ENCODE measurements around the gene MAP4K4.
"Not testable (repeated sequence)": the region's sequence is repeated elsewhere in the genome, so short reads cannot be mapped to it uniquely, and the experiment has no call there.

MAP4K4 gene

GRCh38 chr2:101769726-101770125 is 72.2 kb downstream of the MAP4K4 start:
- not testable (repeated sequence) for DNase-seq

DNA sequence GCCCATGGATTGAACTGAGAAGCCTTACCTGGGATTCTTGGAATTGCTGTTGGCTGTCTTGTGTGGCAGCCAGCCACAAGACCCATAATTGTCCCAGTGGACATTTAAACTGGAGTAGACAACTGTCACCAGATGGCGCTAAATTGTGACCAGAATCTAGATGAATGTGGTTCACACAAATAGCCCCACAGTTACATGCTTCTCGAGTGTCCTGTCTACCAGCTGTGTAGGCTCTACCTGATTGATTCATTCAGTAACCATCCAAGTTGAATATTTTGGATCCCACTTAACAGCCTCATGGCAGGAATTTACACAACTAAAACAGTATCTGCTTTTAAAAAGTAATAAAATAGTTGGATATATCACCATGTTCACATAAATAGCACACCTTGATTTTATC is 73.2 kb downstream of the MAP4K4 start:
- peak; percentile 39 to 74 for DNase-seq

DNA sequence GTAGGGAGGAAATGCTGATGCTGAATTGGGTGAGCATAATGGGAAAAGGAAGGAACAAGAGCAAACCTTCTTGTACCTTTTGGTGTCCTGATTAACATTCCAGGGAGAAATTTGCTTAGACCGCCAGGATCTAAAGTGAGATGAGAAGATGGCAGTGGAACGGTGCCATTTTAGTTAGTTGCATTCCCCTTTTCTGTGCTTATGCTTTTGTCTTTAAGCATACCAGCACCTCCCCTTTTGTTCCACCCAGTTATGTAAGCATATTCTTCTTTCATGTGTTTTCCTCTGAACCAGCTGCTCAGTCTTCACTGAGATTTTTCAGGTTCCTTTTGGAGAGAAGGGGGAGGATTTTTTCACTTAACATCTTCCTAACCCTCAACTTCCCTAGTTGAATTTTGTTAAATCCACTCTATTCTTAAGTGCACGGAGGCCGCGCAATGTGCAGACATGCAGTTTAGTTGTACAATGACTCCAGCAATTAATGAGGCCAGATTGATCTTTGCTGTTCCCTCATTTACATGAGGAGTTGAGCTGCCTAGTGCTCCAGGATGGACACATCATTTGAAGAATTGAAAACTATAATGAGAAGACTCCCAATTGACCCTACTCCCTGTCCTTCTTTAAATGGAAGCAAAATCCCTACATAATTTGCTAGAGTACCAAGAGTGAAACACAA is 73.9 kb downstream of the MAP4K4 start:
- no peak for DNase-seq

GRCh38 chr2:101771910-101772321 is 74.4 kb downstream of the MAP4K4 start:
- DNase-seq, result no peak

DNA sequence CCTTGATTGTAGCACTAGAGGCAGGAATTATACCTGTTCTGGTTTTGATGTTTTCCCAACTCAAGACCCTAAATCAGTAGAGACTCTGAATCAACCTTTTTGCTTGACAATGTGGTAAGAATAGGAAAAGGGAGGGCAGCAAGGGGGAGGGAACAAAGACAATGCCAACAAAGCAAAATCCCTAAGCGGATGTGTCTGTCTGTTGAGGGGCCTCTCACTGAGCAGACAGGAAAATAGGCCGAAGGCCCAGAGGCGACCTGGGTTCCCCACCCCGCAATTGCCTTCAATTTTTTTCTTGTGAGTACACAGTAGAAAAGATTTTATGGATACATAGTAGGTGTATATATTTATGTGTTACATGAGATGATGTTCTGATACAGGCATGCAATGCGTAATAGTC is 75.6 kb downstream of the MAP4K4 start:
- no peak for DNase-seq

DNA sequence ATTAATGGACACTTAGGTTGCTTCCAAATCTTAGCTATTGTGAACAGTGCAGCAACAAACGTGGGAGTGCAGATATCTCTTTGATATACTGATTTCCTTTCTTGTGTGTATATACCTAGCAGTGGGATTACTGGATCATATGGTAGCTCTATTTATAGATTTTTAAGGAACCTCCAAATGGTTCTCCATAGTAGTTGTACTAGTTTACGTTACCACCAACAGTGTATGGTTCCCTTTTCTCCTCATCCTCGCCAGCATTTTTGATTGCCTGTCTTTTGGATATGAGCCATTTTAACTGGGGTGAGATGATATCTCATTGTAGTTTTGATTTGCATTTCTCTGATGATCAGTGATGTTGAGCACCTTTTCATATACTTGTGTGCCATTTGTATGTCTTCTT is 76.5 kb downstream of the MAP4K4 start:
- DNase-seq, result peak in 1 of 2 donors; percentile 28

DNA sequence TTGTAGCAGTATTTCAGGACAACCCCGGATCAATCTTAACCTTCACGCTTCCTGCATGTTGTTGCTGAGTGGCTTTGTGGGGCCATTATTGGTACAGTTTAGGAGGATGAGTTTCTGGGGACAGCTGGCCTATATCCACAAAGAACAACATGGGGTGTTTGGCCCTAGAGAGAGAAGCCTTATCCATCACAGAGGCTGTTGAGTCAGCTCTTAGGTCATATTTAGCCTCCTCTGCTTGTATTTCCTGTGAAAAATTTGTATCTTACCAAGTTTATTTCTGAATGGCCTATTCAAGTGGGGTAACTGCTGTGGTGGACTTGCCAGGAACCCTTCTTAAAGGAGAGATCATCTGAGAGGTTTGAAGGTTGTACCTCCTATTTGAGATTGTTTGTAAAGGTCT is 77.6 kb downstream of the MAP4K4 start:
- no peak for DNase-seq

- DNase-seq, result no peak
Observed at GRCh38 chr2:101775636-101776035, 78.1 kb downstream of the MAP4K4 start.

DNA sequence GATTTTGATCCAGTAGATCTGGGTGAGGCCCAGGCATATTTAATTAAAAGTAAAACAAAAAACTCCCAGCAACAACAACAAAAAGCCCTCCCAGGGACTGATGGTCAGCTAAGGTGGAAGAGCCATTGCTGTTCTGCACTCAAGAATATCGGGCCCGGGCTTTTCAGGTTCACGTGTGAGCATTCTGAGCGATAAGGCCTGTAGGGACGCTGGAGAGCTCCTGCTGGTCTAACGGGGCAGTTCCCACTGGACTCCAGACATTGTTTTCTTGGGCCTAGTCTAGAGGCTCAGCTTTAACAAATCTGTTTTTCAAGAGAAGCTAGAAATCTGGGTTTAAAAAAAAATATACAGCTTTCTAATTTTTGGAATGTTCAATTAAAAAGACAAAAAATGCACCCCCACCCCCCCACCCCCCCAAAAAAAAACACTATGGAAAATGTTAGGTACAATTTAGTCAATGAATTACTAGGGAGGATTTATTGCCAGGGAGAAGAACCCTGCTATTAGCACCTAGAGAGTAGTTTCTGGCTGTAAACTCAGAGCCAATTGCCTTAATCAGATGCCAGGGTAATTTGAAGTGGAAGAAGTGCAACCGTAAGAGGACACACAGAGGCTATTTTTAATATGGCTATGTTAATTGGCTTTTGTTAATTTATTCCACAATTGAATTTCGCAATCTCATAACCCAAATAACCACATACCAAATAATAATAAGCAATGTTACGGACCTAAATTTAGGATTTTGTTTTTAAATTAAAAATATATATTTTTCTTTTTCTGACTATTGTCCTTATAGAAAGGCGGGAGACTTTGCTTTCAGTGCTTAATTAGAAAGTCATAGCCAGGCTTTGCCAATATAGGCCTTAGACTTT is 78.9 kb downstream of the MAP4K4 start:
- DNase-seq, result no peak

- DNase-seq, result no peak
Observed at GRCh38 chr2:101777337-101777736, 79.8 kb downstream of the MAP4K4 start.

- no peak for DNase-seq
Observed at GRCh38 chr2:101778102-101778501, 80.6 kb downstream of the MAP4K4 start.

DNA sequence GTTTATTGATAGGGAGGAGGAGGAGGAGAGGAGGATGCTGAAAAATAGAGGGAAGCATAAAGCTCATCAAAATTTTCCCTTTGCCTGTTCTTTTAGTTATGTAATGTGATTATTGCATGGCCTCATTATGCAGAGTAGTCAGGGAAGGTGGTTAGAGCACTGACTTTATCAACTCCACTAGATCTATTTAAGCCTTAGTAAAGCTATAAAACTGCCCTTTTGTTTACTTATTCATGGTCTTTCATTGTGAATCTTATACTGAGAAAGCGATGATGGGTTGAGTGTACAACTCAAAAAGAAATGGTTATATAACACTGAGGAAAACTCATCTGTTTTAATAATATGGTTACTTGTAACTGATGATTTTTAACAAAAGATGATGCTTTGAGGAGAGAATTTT is 81.7 kb downstream of the MAP4K4 start:
- no peak for DNase-seq

- DNase-seq, result no peak
Observed at GRCh38 chr2:101779656-101780055, 82.1 kb downstream of the MAP4K4 start.

- peak; percentile 44 to 47 for DNase-seq
Observed at GRCh38 chr2:101781326-101781725, 83.8 kb downstream of the MAP4K4 start.

DNA sequence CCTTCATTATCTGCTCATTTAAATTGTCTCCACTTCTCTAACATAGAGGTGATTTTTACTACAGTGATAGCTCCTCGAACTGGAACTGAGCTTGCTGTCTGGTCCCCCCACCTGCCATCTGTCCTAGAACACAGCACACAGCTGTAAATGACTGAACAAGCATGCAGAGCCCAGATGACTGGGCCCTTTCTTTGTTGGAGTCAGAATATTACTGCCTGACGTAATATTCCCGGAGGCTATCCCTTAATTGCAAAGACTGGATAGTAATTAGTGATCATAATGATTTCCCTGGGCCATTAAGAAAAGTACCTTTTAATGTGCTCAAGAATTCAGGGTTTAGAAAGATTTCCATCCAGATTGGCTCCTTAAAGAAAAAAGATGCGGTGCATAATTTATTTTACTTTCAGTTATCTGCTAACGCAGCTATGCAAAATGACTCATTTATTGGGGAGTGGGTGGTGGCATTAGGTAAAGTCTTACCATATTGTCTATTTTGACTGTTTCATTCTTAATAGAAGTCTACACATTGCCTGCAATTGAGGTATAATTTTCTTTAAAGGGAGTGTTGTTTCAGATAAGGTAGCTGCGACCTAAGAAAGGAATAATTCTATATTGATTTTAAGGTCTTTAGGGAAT is 84.4 kb downstream of the MAP4K4 start:
- DNase-seq, result no peak

DNA sequence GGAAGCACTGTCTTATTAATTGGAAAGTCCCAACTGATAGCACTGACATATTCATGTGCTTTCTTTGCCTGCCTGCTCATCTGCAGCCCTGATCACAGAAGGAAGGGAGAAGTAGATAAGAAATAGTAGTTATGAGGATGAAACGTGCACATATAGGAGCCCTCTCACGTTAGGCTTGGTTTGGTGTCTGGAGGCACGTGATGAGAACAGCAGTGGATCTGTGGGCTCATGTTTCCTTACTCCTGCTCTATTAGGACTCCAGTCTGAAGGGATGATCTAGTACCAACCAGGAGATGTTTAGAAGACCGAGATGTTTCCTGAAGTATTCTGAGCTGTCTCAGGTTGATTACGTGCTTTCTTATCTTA is 84.9 kb downstream of the MAP4K4 start:
- DNase-seq, result no peak

DNA sequence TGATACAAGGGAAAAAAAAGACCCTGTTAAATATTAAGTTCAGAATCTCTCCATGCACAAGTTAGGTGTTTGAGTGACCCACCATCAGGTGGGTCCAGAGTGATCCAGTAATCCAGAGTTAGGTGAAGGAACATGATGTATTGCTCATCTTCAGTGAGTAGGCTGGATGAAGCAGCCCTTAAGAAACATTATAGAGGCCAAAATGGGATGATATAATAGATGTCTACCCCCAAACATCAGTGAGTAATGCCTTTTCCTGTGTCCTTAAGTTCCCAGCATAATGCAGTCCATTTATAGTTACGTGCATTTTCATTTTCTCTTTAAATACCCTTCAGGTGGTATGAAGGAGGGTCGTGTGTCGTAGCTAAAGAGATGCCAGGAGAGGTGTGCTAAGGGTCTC is 89.6 kb downstream of the MAP4K4 start:
- no peak for DNase-seq

GRCh38 chr2:101788565-101788964 is 91.1 kb downstream of the MAP4K4 start:
- no peak for DNase-seq

DNA sequence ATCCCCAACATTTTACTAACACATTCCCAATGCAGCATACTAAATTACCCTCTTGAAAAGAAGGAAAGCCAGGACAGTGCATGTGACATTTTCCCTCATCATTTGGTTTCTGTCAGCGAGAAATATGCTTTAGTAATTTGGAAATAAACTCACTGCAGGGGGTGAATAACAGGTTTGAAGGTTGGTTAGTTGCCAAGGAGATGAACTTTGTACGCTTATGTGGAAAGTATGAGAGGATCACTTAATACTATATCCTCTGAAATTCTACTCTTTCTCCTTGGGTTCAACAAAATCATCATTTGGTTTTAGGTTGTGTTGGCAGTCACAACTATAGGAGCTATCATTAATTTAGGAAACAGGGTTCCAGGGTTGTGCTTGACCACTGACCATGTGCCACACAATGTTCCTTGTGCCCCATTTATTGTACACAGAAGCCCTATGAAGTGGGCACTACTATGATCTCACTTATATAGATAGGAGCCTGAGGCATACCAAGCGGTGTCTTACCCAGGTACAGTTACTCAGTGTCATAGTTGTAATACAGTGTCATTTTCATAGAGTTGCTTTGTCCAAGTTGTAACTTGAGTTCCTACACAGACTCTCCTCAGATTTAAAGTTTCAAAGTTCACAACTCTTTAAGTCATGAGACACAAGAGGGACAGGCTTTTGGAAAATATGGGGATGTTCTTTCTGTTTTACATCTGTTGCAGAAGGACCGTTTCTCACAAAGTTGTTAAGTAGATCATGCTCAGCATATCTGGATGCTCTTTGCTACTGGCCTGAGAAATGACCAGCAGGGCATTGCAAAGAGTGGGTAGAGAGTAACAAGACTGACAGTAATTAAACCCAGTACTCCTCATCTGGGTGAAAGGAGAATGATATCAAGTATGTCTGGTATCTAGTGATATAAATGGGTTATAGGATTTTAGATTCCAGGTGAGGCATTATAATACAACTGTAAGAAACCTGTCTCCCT is 91.8 kb downstream of the MAP4K4 start:
- no peak for DNase-seq

DNA sequence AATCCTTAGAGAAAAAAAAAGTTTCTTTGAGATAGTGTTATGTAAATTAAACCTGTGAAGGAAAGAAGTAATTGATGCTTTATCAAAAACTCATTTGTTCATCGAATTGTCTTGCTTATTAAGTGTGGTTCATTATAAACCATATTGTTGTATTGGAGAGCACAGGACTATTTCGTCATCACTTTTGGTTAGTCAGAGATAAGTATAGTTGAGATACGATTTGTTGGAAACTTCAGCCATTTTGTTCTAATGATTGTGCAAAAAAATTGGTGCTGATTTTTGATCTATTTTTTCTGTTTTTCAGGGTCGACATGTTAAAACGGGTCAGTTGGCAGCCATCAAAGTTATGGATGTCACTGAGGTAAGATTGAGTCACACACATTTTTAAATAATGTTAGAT is 92.9 kb downstream of the MAP4K4 start:
- no peak for DNase-seq

DNA sequence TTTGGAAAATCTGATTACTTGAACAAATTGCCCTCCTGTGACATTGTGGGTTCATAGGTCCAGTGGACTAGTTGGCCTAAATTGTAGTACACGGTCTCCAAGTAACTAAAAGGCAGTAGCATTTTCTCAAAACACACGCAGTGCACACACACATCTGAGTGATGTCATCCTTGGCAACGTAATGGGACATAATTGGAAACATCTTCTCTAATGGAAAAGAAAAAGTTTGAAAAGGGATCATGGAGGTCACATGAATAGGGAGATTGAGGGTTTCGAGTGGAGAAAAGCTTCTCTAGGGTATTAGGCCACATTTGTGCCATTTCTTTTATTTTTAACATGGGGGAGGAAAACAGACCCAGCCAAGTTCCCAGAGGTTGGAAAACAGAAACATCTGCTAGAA is 93.3 kb downstream of the MAP4K4 start:
- no peak for DNase-seq

- no peak for DNase-seq
Observed at GRCh38 chr2:101792208-101792607, 94.7 kb downstream of the MAP4K4 start.

All from inflammatory macrophage treated with lipopolysaccharide for 1 hour (primary cell).